Keratinocyte (primary cell): ENCODE results near the gene LIG3.

Experiments used
- EZH2 ChIP-seq: IDR thresholded peaks from one replicate; pipeline ENCODE4 v1.6.1; 2012; ENCODE audit warnings: inconsistent platforms, mild to moderate bottlenecking, low read length, moderate library complexity
- TF ChIP-seq, protein P1 (sequence below), 3 experiments: IDR thresholded peaks in 1 of 3; conservative IDR thresholded peaks in 1 of 3; optimal IDR thresholded peaks in 1 of 3; 2 replicates in 2 of 3; 3 replicates in 1 of 3; pipeline versions ENCODE3 to v1.5.1; 2011; ENCODE audit warnings: low read length in 3 of 3, mild to moderate bottlenecking in 3 of 3, moderate library complexity in 2 of 3, control low read depth in 1 of 3, inconsistent platforms in 1 of 3; ENCODE audit not compliant: insufficient read depth in 2 of 3; ENCODE audit errors: extremely low read depth in 1 of 3

DNA sequence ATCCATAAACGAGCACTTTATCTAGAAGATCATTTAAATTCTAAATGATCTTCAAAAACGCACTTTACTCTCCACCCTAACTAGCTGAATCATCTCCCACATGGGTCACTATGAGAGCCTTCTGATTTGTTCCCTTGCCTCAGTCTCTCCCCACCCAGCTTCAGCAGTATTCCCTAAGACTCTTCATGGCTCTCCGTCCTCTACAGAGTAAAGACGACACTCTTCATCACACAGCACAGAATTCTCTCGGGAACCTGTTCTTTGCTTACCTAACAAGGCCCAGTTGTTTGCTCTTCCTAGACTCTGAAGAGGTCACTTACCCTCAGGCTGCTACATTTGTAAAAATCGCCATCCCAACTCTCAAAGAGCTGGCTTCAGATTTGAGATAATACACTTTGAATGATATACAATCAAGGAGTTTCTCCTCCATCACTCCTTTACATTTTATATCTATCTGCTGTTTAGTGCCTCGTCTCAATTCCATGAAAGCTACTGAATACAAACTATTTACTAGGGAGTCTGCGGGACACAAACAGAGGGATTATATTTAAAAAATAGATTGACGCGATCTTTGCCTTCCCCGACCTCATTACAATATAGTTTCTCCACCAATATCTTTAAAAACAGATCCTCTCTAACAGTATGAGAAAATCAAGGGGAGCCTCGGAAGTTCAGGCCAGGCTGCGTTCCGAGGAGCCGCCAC, 511 bp upstream of the LIG3 start:
- TF ChIP-seq, protein P1, sequence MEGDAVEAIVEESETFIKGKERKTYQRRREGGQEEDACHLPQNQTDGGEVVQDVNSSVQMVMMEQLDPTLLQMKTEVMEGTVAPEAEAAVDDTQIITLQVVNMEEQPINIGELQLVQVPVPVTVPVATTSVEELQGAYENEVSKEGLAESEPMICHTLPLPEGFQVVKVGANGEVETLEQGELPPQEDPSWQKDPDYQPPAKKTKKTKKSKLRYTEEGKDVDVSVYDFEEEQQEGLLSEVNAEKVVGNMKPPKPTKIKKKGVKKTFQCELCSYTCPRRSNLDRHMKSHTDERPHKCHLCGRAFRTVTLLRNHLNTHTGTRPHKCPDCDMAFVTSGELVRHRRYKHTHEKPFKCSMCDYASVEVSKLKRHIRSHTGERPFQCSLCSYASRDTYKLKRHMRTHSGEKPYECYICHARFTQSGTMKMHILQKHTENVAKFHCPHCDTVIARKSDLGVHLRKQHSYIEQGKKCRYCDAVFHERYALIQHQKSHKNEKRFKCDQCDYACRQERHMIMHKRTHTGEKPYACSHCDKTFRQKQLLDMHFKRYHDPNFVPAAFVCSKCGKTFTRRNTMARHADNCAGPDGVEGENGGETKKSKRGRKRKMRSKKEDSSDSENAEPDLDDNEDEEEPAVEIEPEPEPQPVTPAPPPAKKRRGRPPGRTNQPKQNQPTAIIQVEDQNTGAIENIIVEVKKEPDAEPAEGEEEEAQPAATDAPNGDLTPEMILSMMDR (optimal IDR thresholded peaks at IDR 0.05 in 1 of 3, IDR thresholded peaks at IDR 0.05 in 1 of 3, conservative IDR thresholded peaks at IDR 0.05 in 1 of 3; ENCODE audit: extremely low read depth in 1 of 3, insufficient read depth in 2 of 3, low read length in 3 of 3): no peak
- no peak for TF ChIP-seq EZH2
